HG03520 (cell line): ENCODE data around the gene ZNF644.

Source experiments
- ATAC-seq: cut with Tn5 transposase; IDR thresholded peaks from one replicate; pipeline ENCODE4 v1.9.1; 2021; ENCODE audit warnings: mild to moderate bottlenecking, moderate library complexity; ENCODE audit not compliant: unreplicated experiment

ZNF644 gene

GRCh38 chr1:90990779-90991178 is 31.1 kb downstream of the ZNF644 start:
- ATAC-seq = no peak

GRCh38 chr1:90989990-90990389 is 31.8 kb downstream of the ZNF644 start:
- ATAC-seq = no peak

DNA sequence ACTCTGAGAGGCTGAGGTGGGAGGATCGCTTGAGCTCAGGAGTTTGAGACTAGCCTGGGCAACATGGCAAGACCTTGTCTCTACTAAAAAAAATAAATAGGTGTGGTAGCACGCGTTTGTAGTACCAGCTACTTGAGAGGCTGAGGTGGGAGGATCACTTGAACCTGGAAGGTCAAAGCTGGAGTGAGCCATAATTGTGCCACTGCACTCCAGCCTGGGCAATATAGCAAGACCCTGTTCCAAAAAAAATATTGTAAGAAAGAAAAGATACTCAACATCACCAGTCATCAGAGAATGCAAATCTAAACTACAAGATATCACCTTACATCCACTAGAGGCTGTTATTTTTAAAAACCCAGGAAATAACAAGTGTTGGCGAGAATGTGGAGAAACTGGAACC is 32.5 kb downstream of the ZNF644 start:
- ATAC-seq = no peak

GRCh38 chr1:90987841-90988240 is 34.0 kb downstream of the ZNF644 start:
- no peak for ATAC-seq

- no peak for ATAC-seq
These were observed 34.9 kb downstream of the ZNF644 start for GRCh38 chr1:90986953-90987352.

DNA sequence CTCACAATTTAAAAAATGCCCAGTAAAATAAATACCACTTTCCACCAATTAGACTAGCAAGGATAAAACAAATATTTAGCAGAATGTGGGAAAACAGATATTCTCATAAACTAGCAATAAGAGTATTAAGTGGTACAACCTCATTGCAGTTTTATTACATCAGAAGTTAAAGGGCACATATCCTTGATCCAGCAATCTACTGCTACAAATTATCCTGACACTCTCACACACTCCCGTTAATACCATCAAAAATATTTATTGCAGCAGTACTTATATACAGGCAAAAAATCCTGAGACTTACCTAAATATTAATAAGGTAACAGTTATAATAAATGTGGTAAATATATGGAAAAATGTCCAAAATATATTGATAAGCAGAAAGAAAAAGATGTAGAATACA is 44.3 kb downstream of the ZNF644 start:
- no peak for ATAC-seq

DNA sequence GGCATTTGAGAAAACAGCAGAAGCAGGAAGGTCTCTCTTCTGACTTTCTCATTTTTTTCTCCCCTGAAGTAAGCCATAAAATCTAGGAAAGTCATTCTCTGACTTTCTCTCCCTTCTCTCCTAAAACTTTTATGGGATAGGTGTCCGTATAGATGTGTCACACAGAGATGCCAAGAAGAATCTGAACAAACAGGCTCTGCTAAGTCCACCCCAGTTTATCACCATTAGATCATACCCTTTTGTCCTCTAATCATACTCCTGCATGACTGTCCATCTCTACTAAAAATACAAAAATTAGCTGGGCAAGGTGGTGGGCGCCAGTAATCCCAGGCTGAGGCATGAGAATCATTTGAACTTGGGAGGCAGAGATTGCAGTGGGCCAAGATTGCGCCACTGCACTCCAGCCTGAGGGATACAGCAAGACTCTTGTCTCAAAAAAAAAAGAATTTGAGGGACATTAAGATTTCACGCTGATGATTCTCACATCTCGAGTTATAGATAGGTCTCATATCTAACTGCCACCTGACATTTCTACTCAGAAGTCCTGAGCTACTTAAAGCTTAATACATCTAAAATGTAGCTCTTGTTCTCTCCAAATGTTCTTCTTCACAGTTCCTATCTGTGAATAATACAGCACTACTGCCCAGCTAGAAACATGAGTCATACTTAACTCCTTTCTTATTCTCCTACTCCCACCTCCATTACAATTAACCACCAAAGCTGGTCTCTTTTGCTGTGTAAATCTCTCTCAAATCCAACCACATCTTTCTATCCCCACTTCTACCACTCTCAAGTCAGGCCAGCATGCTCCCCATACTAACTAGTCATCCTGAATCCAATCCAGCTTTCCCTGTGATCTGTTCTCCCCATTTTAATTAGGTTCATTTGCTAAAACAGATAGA is 47.7 kb downstream of the ZNF644 start:
- no peak for ATAC-seq

DNA sequence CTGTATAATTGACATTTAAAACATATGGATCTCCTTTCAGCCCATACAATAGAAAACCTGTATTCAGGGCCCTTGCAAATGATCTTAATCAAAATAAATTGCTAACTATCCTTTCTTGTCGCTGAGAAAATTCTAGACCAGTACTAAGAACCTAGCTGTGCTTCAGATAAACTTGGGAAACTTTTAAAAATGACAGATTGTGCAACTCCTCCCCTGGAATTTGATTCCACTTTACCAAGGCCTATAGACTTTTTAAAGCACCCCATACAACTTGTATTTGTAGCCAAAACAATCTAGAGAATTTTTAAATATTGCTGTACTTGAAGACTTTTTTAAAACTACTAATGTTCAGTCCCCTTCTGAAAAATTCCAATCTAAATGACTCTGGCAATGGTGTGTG is 51.6 kb downstream of the ZNF644 start:
- ATAC-seq = no peak

GRCh38 chr1:90969241-90969640 is 52.6 kb downstream of the ZNF644 start:
- no peak for ATAC-seq

- no peak for ATAC-seq
These were observed 57.3 kb downstream of the ZNF644 start for GRCh38 chr1:90964444-90965035.

GRCh38 chr1:90963651-90964050 is 58.2 kb downstream of the ZNF644 start:
- ATAC-seq = no peak

GRCh38 chr1:90963236-90963635 is 58.6 kb downstream of the ZNF644 start:
- ATAC-seq = no peak

- peak; percentile 43 for ATAC-seq
These were observed 62.3 kb downstream of the ZNF644 start for GRCh38 chr1:90959352-90960206.

DNA sequence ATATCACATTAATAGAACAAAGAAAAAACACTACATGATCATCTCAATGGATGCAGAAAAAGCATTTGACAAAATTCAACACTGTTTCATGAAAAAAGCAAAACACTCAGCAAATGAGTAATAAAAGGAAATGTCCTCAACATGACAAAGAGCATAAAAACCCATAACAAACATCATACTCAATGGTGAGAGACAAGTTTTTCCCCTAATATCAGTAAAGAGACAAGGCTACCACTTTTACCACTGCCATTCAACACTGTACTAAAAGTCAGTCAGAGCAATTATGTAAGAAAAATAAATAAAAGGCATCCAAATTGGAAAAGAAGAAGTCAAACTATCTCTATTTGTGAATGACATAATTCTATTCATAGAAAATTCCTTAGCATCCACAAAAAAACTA is 64.3 kb downstream of the ZNF644 start:
- no peak for ATAC-seq

DNA sequence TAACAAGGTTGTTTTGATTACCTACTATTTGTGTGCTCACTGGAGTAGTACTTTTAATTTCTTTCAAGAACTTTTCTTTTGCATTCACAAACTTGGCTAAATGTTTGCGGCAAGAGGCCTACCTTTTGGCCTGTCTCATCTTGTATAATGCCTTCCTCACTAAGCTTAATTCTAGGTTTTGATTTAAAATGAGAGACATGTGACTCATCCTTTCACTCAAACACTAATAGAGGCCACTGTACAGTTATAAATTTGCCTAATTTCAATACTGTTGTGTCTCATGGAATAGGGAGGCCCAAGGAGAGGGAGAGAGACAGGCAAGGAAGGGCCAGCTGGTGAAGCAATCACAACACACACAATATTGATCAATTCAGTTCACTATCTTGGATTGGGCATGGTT is 66.1 kb downstream of the ZNF644 start:
- no peak for ATAC-seq

- ATAC-seq = no peak
These were observed 68.9 kb downstream of the ZNF644 start for GRCh38 chr1:90952906-90953305.

GRCh38 chr1:90951009-90951408 is 70.8 kb downstream of the ZNF644 start:
- no peak for ATAC-seq

GRCh38 chr1:90948301-90948700 is 73.5 kb downstream of the ZNF644 start:
- ATAC-seq = no peak

DNA sequence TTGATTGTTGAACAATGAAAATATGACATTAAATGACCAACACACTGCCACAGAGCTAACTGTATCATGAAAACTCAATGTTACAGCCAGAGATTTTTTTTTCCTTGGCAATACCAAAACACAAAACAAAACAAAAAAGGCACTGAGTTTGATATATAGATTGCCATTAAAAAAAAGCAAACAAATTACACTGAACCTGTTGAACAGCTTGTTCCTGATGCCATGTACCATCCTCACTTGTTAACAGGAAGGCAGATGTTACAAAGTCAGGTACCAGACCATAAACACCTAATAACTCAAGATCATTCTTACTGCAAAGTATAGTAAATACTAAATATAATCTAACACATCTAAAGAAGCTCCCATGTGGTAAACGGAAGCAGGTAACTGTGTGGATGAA is 75.2 kb downstream of the ZNF644 start:
- no peak for ATAC-seq

GRCh38 chr1:90945287-90945686 is 76.5 kb downstream of the ZNF644 start:
- no peak for ATAC-seq

DNA sequence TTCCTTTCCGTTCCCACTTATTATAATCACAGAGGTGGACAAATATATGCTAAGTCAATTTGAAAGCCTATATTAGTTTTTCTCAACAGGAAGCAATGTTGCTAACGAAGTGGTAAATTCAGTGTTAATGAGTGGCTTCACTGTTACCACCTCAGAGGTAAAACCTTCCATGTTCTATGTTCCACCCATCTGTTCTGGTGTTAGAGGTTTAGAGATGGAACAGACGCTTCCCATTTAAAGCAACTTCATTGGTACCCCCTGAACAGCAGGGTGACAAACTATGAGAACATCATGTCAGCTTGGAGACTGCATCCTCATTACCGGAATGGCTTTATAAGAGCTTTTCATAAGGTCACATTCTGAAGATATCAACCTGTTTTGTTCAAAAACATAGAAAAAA is 77.9 kb downstream of the ZNF644 start:
- ATAC-seq = no peak

DNA sequence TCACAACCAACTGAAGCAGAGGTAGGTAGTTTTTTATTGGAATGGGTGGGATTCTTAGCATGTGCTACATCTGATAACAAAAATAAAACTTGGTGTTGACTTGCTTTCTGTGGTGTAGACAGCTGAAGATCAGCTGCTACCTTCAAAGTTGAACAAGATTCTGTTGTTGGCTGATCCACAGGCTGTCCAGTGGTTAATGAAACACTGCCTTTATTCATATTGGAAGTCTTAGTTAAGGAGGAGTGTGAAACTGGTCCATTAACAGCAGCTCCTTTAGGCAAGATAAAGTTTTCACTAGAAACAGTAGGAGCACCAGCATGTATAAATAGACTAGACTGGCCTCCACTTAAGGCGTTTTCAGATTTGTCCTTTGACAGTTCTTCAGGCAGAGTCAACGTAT is 81.1 kb downstream of the ZNF644 start:
- ATAC-seq = no peak
